Prostate gland (tissue), 2 donors: ENCODE measurements around the gene ABCB8.

ENCODE experiments used
- POLR2A ChIP-seq: fragments of 450-650 bp; IDR thresholded peaks from one replicate; pipeline ENCODE4 v1.6.1; 2016; ENCODE audit warnings: antibody characterized with exemption, mild to moderate bottlenecking
- POLR2AphosphoS5 ChIP-seq: sonication (generic); formaldehyde crosslinking; IDR thresholded peaks from one replicate; pipeline ENCODE4 v1.6.1; 2017; ENCODE audit warnings: antibody characterized with exemption
- TF ChIP-seq, protein P1 (sequence below), 4 experiments: fragments of 200-600 bp in 2 of 4; fragments of 450-650 bp in 2 of 4; sonication (generic) in 2 of 4; IDR thresholded peaks; 1 replicate in 3 of 4; 2 replicates in 1 of 4; pipeline ENCODE4 v1.5.1; 2016 to 2019; ENCODE audit warnings: antibody characterized with exemption in 4 of 4, mild to moderate bottlenecking in 2 of 4, moderate library complexity in 2 of 4

DNA sequence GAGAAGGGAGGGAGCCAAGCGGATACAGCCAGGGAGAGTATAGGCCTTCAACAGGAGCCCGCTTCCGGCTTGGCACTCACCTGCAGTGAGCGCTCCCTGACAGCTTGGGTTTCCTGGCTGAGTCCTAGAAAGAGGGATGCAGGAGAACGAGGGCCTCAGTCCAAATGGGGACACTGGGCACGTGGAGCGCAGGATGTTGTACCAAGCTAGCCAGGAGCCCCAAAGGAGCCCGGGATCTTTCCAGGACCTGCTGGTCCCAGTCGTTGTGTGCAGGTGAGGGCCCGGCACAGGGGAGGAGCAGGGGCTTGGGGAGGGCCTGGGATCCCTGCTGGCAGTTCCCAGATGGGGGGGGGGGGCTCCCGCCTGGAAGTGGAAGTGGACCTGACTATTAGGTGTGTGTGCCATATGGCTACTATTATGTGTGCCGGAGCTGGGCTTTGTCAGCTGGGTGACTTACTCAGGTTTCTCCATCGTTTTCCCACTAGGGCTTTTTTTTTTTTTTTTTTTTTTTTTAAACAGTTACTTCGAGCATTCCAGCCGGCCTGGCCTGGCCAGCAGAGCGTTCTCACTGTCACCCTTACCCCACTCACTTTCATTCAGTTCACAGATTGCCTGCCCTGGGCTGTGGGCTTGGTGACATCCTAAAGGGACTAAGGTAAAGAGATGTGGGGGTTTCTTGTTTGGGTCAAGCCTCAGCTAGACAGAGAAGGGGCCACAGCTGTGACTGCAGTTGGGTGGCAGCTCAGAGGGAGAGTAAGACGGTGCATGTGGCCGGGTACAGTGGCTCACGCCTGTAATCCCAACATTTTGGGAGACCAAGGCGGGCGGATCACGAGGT is 61.9 kb downstream of the ABCB8 start:
- TF ChIP-seq, protein P1, sequence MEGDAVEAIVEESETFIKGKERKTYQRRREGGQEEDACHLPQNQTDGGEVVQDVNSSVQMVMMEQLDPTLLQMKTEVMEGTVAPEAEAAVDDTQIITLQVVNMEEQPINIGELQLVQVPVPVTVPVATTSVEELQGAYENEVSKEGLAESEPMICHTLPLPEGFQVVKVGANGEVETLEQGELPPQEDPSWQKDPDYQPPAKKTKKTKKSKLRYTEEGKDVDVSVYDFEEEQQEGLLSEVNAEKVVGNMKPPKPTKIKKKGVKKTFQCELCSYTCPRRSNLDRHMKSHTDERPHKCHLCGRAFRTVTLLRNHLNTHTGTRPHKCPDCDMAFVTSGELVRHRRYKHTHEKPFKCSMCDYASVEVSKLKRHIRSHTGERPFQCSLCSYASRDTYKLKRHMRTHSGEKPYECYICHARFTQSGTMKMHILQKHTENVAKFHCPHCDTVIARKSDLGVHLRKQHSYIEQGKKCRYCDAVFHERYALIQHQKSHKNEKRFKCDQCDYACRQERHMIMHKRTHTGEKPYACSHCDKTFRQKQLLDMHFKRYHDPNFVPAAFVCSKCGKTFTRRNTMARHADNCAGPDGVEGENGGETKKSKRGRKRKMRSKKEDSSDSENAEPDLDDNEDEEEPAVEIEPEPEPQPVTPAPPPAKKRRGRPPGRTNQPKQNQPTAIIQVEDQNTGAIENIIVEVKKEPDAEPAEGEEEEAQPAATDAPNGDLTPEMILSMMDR (IDR thresholded peaks at IDR 0.05), result no peak
- TF ChIP-seq POLR2A, result no peak
- TF ChIP-seq POLR2AphosphoS5, result no peak
